HL-60 (cell line): ENCODE measurements around the gene CYP4F11.
A peak's percentile ranks its signal among the peaks of the same experiment; 100 is the strongest.

Experiments used
- GABPA ChIP-seq: IDR thresholded peaks from 2 replicates; pipeline ENCODE4 v1.6.1; 2012; ENCODE audit warnings: low read depth
- POLR2AphosphoS5 ChIP-seq: IDR thresholded peaks from 2 replicates; pipeline ENCODE4 v1.6.1; 2012; ENCODE audit warnings: low read depth
- SPI1 ChIP-seq: IDR thresholded peaks from 2 replicates; pipeline ENCODE4 v1.6.1; 2012; ENCODE audit warnings: low read depth, mild to moderate bottlenecking, borderline replicate concordance
- TF ChIP-seq, protein P1 (sequence below): IDR thresholded peaks from one replicate; pipeline ENCODE4 v1.5.1; 2011; ENCODE audit warnings: low read length, control low read depth, inconsistent platforms; ENCODE audit not compliant: insufficient read depth
- TF ChIP-seq, protein P2 (sequence below): IDR thresholded peaks from 2 replicates; pipeline ENCODE4 v1.6.1; 2012; ENCODE audit warnings: low read depth; ENCODE audit not compliant: insufficient replicate concordance

DNA sequence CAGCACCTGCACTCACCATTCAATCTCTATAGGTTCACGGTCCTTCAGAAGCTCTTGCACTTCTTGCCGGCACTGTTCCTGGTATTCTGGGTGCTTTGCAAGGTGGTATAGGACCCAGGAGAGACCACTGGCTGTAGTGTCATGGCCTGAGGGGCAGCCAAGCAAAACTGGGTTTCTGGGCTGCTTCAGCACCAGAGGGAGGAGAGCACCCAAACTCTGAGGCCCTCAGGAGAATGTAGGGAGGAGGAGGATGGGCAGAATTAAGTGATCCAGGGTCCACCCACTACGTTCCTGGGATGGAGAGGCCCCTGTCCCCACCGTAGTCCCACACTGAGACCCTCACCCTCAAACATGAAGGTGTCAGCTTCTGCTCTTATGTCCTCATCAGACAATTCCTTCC, 12.3 kb downstream of the CYP4F11 start:
- TF ChIP-seq, protein P1, sequence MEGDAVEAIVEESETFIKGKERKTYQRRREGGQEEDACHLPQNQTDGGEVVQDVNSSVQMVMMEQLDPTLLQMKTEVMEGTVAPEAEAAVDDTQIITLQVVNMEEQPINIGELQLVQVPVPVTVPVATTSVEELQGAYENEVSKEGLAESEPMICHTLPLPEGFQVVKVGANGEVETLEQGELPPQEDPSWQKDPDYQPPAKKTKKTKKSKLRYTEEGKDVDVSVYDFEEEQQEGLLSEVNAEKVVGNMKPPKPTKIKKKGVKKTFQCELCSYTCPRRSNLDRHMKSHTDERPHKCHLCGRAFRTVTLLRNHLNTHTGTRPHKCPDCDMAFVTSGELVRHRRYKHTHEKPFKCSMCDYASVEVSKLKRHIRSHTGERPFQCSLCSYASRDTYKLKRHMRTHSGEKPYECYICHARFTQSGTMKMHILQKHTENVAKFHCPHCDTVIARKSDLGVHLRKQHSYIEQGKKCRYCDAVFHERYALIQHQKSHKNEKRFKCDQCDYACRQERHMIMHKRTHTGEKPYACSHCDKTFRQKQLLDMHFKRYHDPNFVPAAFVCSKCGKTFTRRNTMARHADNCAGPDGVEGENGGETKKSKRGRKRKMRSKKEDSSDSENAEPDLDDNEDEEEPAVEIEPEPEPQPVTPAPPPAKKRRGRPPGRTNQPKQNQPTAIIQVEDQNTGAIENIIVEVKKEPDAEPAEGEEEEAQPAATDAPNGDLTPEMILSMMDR = no peak
- TF ChIP-seq GABPA (no peak), POLR2AphosphoS5 (no peak), SPI1 (no peak)
- TF ChIP-seq, protein P2, sequence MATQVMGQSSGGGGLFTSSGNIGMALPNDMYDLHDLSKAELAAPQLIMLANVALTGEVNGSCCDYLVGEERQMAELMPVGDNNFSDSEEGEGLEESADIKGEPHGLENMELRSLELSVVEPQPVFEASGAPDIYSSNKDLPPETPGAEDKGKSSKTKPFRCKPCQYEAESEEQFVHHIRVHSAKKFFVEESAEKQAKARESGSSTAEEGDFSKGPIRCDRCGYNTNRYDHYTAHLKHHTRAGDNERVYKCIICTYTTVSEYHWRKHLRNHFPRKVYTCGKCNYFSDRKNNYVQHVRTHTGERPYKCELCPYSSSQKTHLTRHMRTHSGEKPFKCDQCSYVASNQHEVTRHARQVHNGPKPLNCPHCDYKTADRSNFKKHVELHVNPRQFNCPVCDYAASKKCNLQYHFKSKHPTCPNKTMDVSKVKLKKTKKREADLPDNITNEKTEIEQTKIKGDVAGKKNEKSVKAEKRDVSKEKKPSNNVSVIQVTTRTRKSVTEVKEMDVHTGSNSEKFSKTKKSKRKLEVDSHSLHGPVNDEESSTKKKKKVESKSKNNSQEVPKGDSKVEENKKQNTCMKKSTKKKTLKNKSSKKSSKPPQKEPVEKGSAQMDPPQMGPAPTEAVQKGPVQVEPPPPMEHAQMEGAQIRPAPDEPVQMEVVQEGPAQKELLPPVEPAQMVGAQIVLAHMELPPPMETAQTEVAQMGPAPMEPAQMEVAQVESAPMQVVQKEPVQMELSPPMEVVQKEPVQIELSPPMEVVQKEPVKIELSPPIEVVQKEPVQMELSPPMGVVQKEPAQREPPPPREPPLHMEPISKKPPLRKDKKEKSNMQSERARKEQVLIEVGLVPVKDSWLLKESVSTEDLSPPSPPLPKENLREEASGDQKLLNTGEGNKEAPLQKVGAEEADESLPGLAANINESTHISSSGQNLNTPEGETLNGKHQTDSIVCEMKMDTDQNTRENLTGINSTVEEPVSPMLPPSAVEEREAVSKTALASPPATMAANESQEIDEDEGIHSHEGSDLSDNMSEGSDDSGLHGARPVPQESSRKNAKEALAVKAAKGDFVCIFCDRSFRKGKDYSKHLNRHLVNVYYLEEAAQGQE = peak; percentile 82
